ENCODE measurements around the gene FNIP1.
"Not testable (repeated sequence)": the region's sequence is repeated elsewhere in the genome, so short reads cannot be mapped to it uniquely, and the experiment has no call there.

Gene FNIP1

GRCh38 chr5:131595088-131596033 is 201.5 kb downstream of the FNIP1 start:
- in situ Hi-C loops (cut with HindIII; ENCODE audit: low pct_ligation_motif_present, low sequenced_read_pairs) = loop anchor here (25.0 kb wide), 1 partner anchor 417 kb away; the partner anchor contains the start of gene ACSL6
- H3K27me3 ChIP-seq (replicated peaks) = no peaks in the 10 kb centered on the region
- H3K4me3 ChIP-seq (ENCODE audit: low read depth, low read length) = no peak overlapping the region
- H3K36me3 ChIP-seq (replicated peaks) = no peaks in the 10 kb centered on the region
- DNase-seq = no peak
- no peak overlapping the region for H3K27ac ChIP-seq
- no peak for TF ChIP-seq CTCF (IDR thresholded peaks at IDR 0.05; ENCODE audit: low read depth, low read length, missing control alignments)

- H3K4me3 ChIP-seq (ENCODE audit: low read depth, low read length) = no peak overlapping the region
- H3K27me3 ChIP-seq (replicated peaks) = no peaks in the 10 kb centered on the region
- DNase-seq = no peak
- TF ChIP-seq CTCF (IDR thresholded peaks at IDR 0.05; ENCODE audit: low read depth, low read length, missing control alignments) = no peak
- H3K27ac ChIP-seq = no peak overlapping the region
- H3K36me3 ChIP-seq (replicated peaks) = no peaks in the 10 kb centered on the region
- in situ Hi-C loops (cut with HindIII; ENCODE audit: low pct_ligation_motif_present, low sequenced_read_pairs) = loop anchor here (25.0 kb wide), 1 partner anchor 418 kb away; the partner anchor contains the start of gene ACSL6
Measured at GRCh38 chr5:131593921-131594320, 202.9 kb downstream of the FNIP1 start.

GRCh38 chr5:131593436-131593835 is 203.4 kb downstream of the FNIP1 start:
- not testable (repeated sequence) for H3K27me3 ChIP-seq (replicated peaks); H3K36me3 ChIP-seq (replicated peaks); H3K27ac ChIP-seq; H3K4me3 ChIP-seq (ENCODE audit: low read depth, low read length); DNase-seq
- in situ Hi-C loops (cut with HindIII; ENCODE audit: low pct_ligation_motif_present, low sequenced_read_pairs) = loop anchor here (25.0 kb wide), 1 partner anchor 419 kb away; the partner anchor contains the start of gene ACSL6

All from brain microvascular endothelial cell (primary cell).